ENCODE data around the gene FLYWCH1. TPM values are rescaled to one million over a fixed set of nuclear protein-coding genes. Genes with fewer than 3 reads are reported as not detected.

FLYWCH1 gene
- total and polyA plus RNA-seq, 9 of the 15 experiments (the other 6 are each of a cell fraction or from before 2014, with no cell fraction given), result 0.18 to 33.6 (median 11.3) TPM

GRCh38 chr16:2977440-2977839, 65.7 kb downstream of the FLYWCH1 start:
- 90% methylated on average over 6 of the region's 6 CpGs for WGBS (ENCODE audit: insufficient coverage, low coverage, missing lambda C conversion rate)
- no peak for FAIRE-seq
- in situ Hi-C loops (cut with MboI), result no loop called here

GRCh38 chr16:2979669-2980226, 68.0 kb downstream of the FLYWCH1 start:
- H3K9me1 ChIP-seq (ENCODE audit: control insufficient read depth, insufficient read depth, low read length), result no peaks in the 10 kb centered on the region
- under 1% methylated on average over 27 of the region's 43 CpGs for WGBS (ENCODE audit: insufficient coverage, low coverage, missing lambda C conversion rate)
- peaks cover 48% of the 10 kb centered on the region; the same call in 2 of the 3 replicates for H3K36me3 ChIP-seq (ENCODE audit: control insufficient read depth, insufficient read depth, low read length)
- H2AFZ ChIP-seq (ENCODE audit: low read depth, low read length), result peak overlapping the region; percentile 12; the same call in 1 of the 2 replicates
- in situ Hi-C loops (cut with MboI), result no loop called here
- peak; percentile 39 for ATAC-seq
- no peak for FAIRE-seq
- H3K79me2 ChIP-seq (ENCODE audit: control insufficient read depth, insufficient read depth, low read length), result peaks cover 47% of the 10 kb centered on the region
- POLR2A ChIA-PET, result interaction anchor here (0.6 to 3.5 kb wide), 6 partner anchors 7 to 1202 kb away, joined by 3 to 23 read pairs (median 4); partner anchors contain the start of genes KREMEN2 and PAQR4
- peak overlapping the region; percentile 63 for H3K4me3 ChIP-seq
- CTCF ChIA-PET (ENCODE audit: low intra/inter-chr PET ratio), result interaction anchor here (0.6 kb wide), 1 partner anchor 40 kb away, joined by 6 read pairs; no protein-coding TSS in a partner anchor
- H3K4me2 ChIP-seq (ENCODE audit: insufficient read depth, low read length), result peak overlapping the region; percentile 97
- peak; percentile 69 to 82 (median 78) for DNase-seq (ENCODE audit: extremely low read depth in 1 of 4, low spot score in 3 of 4)
- H3K9me3 ChIP-seq (replicated peaks; ENCODE audit: control insufficient read depth, insufficient read depth, low read depth, low read length), result no peaks in the 10 kb centered on the region
- no peaks in the 10 kb centered on the region for H3K27me3 ChIP-seq (ENCODE audit: control insufficient read depth in 2 of 2, insufficient read depth in 2 of 2, low read length in 2 of 2)
- TSS peak; percentile 43 for BruUV-seq (replicated peaks)
- H3K9ac ChIP-seq (ENCODE audit: insufficient read depth in 1 of 2, low read depth in 2 of 2, low read length in 2 of 2), result peak overlapping the region; percentile 97 to 100
- H3K4me1 ChIP-seq (replicated peaks in 1 of 2; ENCODE audit: control insufficient read depth in 2 of 2, insufficient read depth in 2 of 2, low read length in 2 of 2), result peaks cover 19 to 83% of the 10 kb centered on the region in 2 experiments
- H4K20me1 ChIP-seq (replicated peaks; ENCODE audit: control insufficient read depth, insufficient read depth, low read length), result no peaks in the 10 kb centered on the region; the same call in 1 of the 2 replicates
- intact Hi-C loops (cut with micrococcal nuclease), result loop anchor here (2.0 to 5.0 kb wide), 3 partner anchors 52 to 107 kb away; no protein-coding TSS in a partner anchor
- peak overlapping the region; percentile 99 for H3K27ac ChIP-seq (ENCODE audit: extremely low read depth, low read depth, low read length)
- TF ChIP-seq GABPB2 (CRISPR knock-in tag; conservative IDR thresholded peaks at IDR 0.05) (no peak), SMAD3 (CRISPR knock-in tag; conservative IDR thresholded peaks at IDR 0.05) (no peak), ARID2 (IDR thresholded peaks at IDR 0.05) (no peak), ZNF79 (CRISPR knock-in tag; IDR thresholded peaks at IDR 0.05; ENCODE audit: low read depth) (no peak), DIDO1 (tag; IDR thresholded peaks at IDR 0.05; ENCODE audit: low read depth) (no peak), MIER1 (IDR thresholded peaks at IDR 0.05; ENCODE audit: low read depth) (no peak), MTA1 (IDR thresholded peaks at IDR 0.05; ENCODE audit: borderline replicate concordance) (no peak), ZNF263 (CRISPR knock-in tag; IDR thresholded peaks at IDR 0.05; ENCODE audit: borderline replicate concordance) (0 out of 2 replicates have a peak, but pooled peaks have one; percentile 48), ZFP1 (CRISPR knock-in tag; IDR thresholded peaks at IDR 0.05) (no peak), PTBP1 (IDR thresholded peaks at IDR 0.05; ENCODE audit: low read depth, low read length) (no peak), NFXL1 (CRISPR knock-in tag; IDR thresholded peaks at IDR 0.05) (no peak), GATAD2B (IDR thresholded peaks at IDR 0.05; ENCODE audit: borderline replicate concordance) (no peak)
- TF ChIP-seq, protein P1, sequence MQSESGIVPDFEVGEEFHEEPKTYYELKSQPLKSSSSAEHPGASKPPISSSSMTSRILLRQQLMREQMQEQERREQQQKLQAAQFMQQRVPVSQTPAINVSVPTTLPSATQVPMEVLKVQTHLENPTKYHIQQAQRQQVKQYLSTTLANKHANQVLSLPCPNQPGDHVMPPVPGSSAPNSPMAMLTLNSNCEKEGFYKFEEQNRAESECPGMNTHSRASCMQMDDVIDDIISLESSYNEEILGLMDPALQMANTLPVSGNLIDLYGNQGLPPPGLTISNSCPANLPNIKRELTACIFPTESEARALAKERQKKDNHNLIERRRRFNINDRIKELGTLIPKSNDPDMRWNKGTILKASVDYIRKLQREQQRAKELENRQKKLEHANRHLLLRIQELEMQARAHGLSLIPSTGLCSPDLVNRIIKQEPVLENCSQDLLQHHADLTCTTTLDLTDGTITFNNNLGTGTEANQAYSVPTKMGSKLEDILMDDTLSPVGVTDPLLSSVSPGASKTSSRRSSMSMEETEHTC (IDR thresholded peaks at IDR 0.05), result no peak

More at GRCh38 chr16:2977440-2977839, 65.7 kb downstream of the FLYWCH1 start:
- Histone ChIP-seq H3K27ac (ENCODE audit: extremely low read depth, low read depth, low read length) (no peak overlapping the region), H3K9ac (ENCODE audit: insufficient read depth in 1 of 2, low read depth in 2 of 2, low read length in 2 of 2) (peak overlapping the region in 1 of 2 experiments; percentile 87; a peak in 2 of 4 replicates), H3K9me3 (replicated peaks; ENCODE audit: control insufficient read depth, insufficient read depth, low read depth, low read length) (no peaks in the 10 kb centered on the region), H2AFZ (ENCODE audit: low read depth, low read length) (no peak overlapping the region), H3K4me1 (replicated peaks in 1 of 2; ENCODE audit: control insufficient read depth in 2 of 2, insufficient read depth in 2 of 2, low read length in 2 of 2) (peaks cover 10 to 90% of the 10 kb centered on the region in 2 experiments), H3K4me2 (ENCODE audit: insufficient read depth, low read length) (no peak overlapping the region), H3K79me2 (ENCODE audit: control insufficient read depth, insufficient read depth, low read length) (peaks cover 47% of the 10 kb centered on the region), H3K27me3 (ENCODE audit: control insufficient read depth in 2 of 2, insufficient read depth in 2 of 2, low read length in 2 of 2) (no peaks in the 10 kb centered on the region), H3K9me1 (ENCODE audit: control insufficient read depth, insufficient read depth, low read length) (no peaks in the 10 kb centered on the region), H3K4me3 (no peak overlapping the region), H3K36me3 (ENCODE audit: control insufficient read depth, insufficient read depth, low read length) (peaks cover 71% of the 10 kb centered on the region; the same call in 2 of the 3 replicates), H4K20me1 (replicated peaks; ENCODE audit: control insufficient read depth, insufficient read depth, low read length) (peaks cover 4% of the 10 kb centered on the region)
- ChIA-PET POLR2A (interaction anchor here (0.6 to 1.5 kb wide), 4 partner anchors 8 to 38 kb away, joined by 3 to 6 read pairs (median 3); partner anchors contain the start of gene PAQR4), CTCF (ENCODE audit: low intra/inter-chr PET ratio) (no interaction called here)
- ATAC-seq (no peak), DNase-seq (ENCODE audit: extremely low read depth in 1 of 4, low spot score in 3 of 4) (no peak)
- intact Hi-C loops (cut with micrococcal nuclease), result no loop called here
- BruUV-seq (replicated peaks), result no TSS peak
- TF ChIP-seq SREBF1 (IDR thresholded peaks at IDR 0.05; ENCODE audit: borderline replicate concordance, low read depth, low read length), result no peak
- 0 out of 2 replicates have a peak, but pooled peaks have one; percentile 29 for TF ChIP-seq POLR2A (conservative IDR thresholded peaks at IDR 0.05)

Data from K562 (cell line).